Neutrophil (primary cell): Measurements from ENCODE around the gene EXOG.

Experiments used
- H3K27ac ChIP-seq: fragments of 200-600 bp; sonication (generic); 2 replicates; pipeline ENCODE4 v1.5.1; 2016; ENCODE audit warnings: mild to moderate bottlenecking, moderate library complexity
- H3K27me3 ChIP-seq: fragments of 200-600 bp; sonication (generic); 2 replicates; pipeline ENCODE4 v1.6.0; 2016; ENCODE audit warnings: mild to moderate bottlenecking
- H3K36me3 ChIP-seq: fragments of 200-600 bp; sonication (generic); 2 replicates; pipeline ENCODE4 v1.5.1; 2017
- H3K4me1 ChIP-seq, 2 experiments: fragments of 200-600 bp in 1 of 2; sonication (generic) in 1 of 2; 1 replicate in 1 of 2; 2 replicates in 1 of 2; pipeline versions ENCODE4 v1.5.1 to v1.6.1; 2013 to 2016; ENCODE audit warnings: low read depth in 1 of 2, low read length in 1 of 2, mild to moderate bottlenecking in 1 of 2, moderate library complexity in 1 of 2; ENCODE audit not compliant: control insufficient read depth in 1 of 2, insufficient read depth in 1 of 2
- H3K4me3 ChIP-seq, 2 experiments: fragments of 200-600 bp in 1 of 2; sonication (generic) in 1 of 2; 1 replicate in 1 of 2; 2 replicates in 1 of 2; pipeline ENCODE4 v1.5.1; 2013 to 2016; ENCODE audit warnings: low read depth in 1 of 2, low read length in 1 of 2, mild to moderate bottlenecking in 1 of 2, moderate library complexity in 1 of 2
- H3K9me3 ChIP-seq: fragments of 200-600 bp; sonication (generic); 2 replicates; pipeline ENCODE4 v1.5.1; 2016
- CTCF ChIP-seq: fragments of 200-600 bp; sonication (generic); IDR thresholded peaks from 2 replicates; pipeline ENCODE4 v1.5.1; 2016; ENCODE audit warnings: antibody characterized with exemption

The EXOG gene

GRCh38 chr3:38573556-38573955 lies 77.4 kb downstream of the EXOG start:
- Histone ChIP-seq H3K9me3 (no peaks in the 10 kb centered on the region), H3K4me3 (no peak overlapping the region), H3K4me1 (no peaks in the 10 kb centered on the region), H3K27ac (no peak overlapping the region), H3K27me3 (no peaks in the 10 kb centered on the region), H3K36me3 (no peaks in the 10 kb centered on the region)
- TF ChIP-seq CTCF: no peak

GRCh38 chr3:38574411-38575278 lies 78.5 kb downstream of the EXOG start:
- no peak for TF ChIP-seq CTCF

GRCh38 chr3:38575279-38575843 lies 79.2 kb downstream of the EXOG start:
- H3K4me1 ChIP-seq: no peaks in the 10 kb centered on the region
- no peaks in the 10 kb centered on the region for H3K36me3 ChIP-seq
- no peak overlapping the region for H3K4me3 ChIP-seq
- H3K27me3 ChIP-seq: no peaks in the 10 kb centered on the region
- H3K9me3 ChIP-seq: no peaks in the 10 kb centered on the region
- TF ChIP-seq CTCF: no peak
- H3K27ac ChIP-seq: no peak overlapping the region

More at GRCh38 chr3:38574411-38575278, 78.5 kb downstream of the EXOG start:
- H3K27me3 ChIP-seq: no peaks in the 10 kb centered on the region
- H3K4me1 ChIP-seq: no peaks in the 10 kb centered on the region
- no peaks in the 10 kb centered on the region for H3K9me3 ChIP-seq
- H3K36me3 ChIP-seq: no peaks in the 10 kb centered on the region
- H3K4me3 ChIP-seq: no peak overlapping the region
- no peak overlapping the region for H3K27ac ChIP-seq
